ENCODE measurements around the gene ODF2.

- TF ChIP-seq CTCF (conservative IDR thresholded peaks at IDR 0.05; ENCODE audit: low read depth, low read length) (no peak), EZH2 (IDR thresholded peaks at IDR 0.05; ENCODE audit: borderline replicate concordance, low read depth, low read length, poor library complexity, severe bottlenecking) (no peak)
These were observed 815 bp upstream of the ODF2 start for GRCh38 chr9:128454991-128455390.
